ENCODE results near the gene SFT2D3.
"Not testable (repeated sequence)": the region's sequence is repeated elsewhere in the genome, so short reads cannot be mapped to it uniquely, and the experiment has no call there.

SFT2D3 gene

GRCh38 chr2:127743477-127744026 is 42.3 kb downstream of the SFT2D3 start:
- DNase-seq (ENCODE audit: low spot score) = no peak

- no peak for DNase-seq (ENCODE audit: low spot score)
Observed at GRCh38 chr2:127747621-127748020, 46.3 kb downstream of the SFT2D3 start.

GRCh38 chr2:127749537-127749936 is 48.2 kb downstream of the SFT2D3 start:
- not testable (repeated sequence) for DNase-seq (ENCODE audit: low spot score)

- no peak for DNase-seq (ENCODE audit: low spot score)
Observed at GRCh38 chr2:127753374-127753773, 52.1 kb downstream of the SFT2D3 start.

- DNase-seq (ENCODE audit: low spot score) = no peak
Observed at GRCh38 chr2:127754186-127754585, 52.9 kb downstream of the SFT2D3 start.

All from kidney capillary endothelial cell (primary cell).